ENCODE results near the gene CSF1.
A peak's percentile ranks its signal among the peaks of the same experiment; 100 is the strongest.

The CSF1 gene

DNA sequence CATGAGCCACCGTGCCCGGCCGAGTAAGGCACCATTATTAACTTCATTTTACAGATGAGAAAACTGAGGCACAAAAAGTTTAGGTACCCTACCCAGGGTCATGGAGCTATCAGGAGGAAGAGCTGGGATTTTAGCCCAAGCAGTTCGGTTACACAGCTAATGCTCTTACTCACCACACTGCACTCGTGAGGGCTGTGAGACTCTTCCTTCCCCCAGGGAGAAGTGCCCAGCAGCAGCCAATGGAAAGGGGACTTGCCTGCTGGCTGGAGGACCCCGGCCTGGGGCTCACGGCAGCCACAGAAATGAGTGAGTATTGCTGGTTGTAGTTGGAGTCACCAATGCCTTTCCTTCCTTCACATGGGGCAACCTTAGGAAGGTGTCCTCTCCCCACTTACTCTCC, 5.2 kb upstream of the CSF1 start:
- no peak for DNase-seq (ENCODE audit: extremely low spot score)
- CTCF ChIA-PET: no interaction called here
- TF ChIP-seq BHLHE40 (IDR thresholded peaks at IDR 0.05; ENCODE audit: borderline replicate concordance) (no peak), L3MBTL2 (conservative IDR thresholded peaks at IDR 0.05) (no peak), SP1 (IDR thresholded peaks at IDR 0.05) (no peak)
- POLR2A ChIA-PET: no interaction called here

DNA sequence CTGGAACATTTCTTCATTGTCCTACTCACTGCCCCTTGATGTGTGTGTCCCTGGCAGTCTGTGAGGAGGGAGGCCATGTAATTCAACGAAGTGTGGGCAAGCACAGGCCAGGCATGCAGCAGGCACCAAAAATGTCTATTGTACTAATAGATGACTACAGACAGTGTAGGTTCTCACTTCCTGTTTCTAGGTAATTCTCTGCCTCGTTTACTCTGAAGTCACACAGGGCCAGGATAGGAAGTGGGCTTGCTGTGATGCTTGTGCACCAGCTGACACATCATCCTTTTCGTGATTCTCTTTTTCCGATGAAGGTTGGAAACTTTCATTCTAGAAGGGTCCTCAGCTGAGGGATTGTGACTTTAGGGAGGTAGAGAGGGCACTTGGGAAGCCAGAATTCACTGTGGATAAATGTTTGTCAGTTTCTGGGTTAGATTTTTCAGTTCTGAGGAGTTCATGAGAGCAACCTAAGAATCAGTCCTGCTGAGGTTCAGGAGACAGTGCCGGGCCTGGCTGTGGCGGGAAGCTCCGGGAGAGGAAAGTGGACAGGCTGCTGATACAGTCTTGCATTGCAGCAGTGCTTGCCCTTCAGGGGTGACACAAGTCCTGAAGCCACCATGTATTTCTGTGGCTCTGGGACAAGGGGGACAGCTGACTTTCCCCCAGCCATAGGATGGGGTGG, 4.3 kb upstream of the CSF1 start:
- ChIA-PET CTCF (no interaction called here), POLR2A (no interaction called here)
- no peak for DNase-seq (ENCODE audit: extremely low spot score)
- TF ChIP-seq BHLHE40 (IDR thresholded peaks at IDR 0.05; ENCODE audit: borderline replicate concordance): no peak
- no peak for TF ChIP-seq LEF1 (IDR thresholded peaks at IDR 0.05; ENCODE audit: borderline replicate concordance)
- TF ChIP-seq FOXK2 (IDR thresholded peaks at IDR 0.05): no peak
- TF ChIP-seq TARDBP (IDR thresholded peaks at IDR 0.05): no peak
- TF ChIP-seq, protein P1, sequence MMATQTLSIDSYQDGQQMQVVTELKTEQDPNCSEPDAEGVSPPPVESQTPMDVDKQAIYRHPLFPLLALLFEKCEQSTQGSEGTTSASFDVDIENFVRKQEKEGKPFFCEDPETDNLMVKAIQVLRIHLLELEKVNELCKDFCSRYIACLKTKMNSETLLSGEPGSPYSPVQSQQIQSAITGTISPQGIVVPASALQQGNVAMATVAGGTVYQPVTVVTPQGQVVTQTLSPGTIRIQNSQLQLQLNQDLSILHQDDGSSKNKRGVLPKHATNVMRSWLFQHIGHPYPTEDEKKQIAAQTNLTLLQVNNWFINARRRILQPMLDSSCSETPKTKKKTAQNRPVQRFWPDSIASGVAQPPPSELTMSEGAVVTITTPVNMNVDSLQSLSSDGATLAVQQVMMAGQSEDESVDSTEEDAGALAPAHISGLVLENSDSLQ (IDR thresholded peaks at IDR 0.05): no peak
- no peak for TF ChIP-seq NFRKB (IDR thresholded peaks at IDR 0.05)

DNA sequence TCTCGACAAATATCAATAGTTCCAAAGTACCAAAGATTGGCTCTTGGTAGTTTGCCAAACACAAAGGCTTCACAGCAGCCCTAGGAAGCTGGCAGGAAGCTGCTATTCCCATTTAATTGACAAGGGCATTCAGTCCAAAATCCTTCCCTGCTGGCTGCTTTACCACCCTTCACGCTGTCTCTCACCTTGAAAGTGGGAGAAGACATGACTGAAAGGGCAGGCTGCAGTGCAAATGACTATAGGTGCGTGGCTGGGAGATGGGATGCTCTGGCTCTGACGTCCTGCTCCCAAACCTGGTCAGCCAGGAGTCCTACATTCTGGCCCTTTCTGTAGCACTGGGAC, 3.8 kb upstream of the CSF1 start:
- ChIA-PET CTCF (interaction anchor here (1.2 kb wide), 1 partner anchor 16 kb away, joined by 3 read pairs; no protein-coding TSS in a partner anchor), POLR2A (no interaction called here)
- TF ChIP-seq ELF4 (IDR thresholded peaks at IDR 0.05) (no peak), ARNT (IDR thresholded peaks at IDR 0.05) (no peak), ZNF384 (IDR thresholded peaks at IDR 0.05) (no peak), HDGF (IDR thresholded peaks at IDR 0.05; ENCODE audit: borderline replicate concordance) (no peak), SUZ12 (IDR thresholded peaks at IDR 0.05) (no peak), NFRKB (IDR thresholded peaks at IDR 0.05) (no peak)
- TF ChIP-seq, protein P1 (IDR thresholded peaks at IDR 0.05): no peak
- DNase-seq (ENCODE audit: extremely low spot score): no peak

DNA sequence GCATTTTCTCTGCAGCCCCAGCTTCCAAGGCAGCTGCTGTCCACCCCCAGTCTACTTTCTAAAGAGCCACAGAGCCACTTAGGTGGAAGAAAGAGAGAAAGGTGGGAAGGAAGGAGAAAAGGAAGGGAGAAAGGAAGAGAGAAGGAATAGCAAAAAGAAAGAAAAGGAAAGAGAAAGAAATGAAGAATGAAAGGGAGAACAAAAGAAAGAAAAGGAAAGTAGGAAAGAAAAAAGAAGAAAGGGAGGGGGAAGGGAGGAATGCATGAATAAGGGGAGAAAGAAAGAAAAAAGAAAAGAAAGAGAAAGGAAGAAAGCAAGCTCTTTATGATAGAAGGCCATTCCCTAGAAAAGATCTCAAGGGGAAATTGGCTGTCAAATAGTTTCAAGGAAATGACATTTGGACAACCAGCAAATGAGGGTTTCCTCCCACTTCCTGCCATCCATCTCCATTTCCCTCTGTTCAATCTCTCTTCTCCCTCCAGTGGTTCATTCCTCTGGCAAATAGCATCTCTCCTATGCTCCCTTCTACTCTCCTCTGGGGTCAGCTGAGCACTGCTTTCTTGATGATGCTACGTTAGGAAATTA, 3.4 kb upstream of the CSF1 start:
- ChIA-PET POLR2A (no interaction called here), CTCF (interaction anchor here (1.2 kb wide), 2 partner anchors 16 to 122 kb away, joined by 3 read pairs; no protein-coding TSS in a partner anchor)
- DNase-seq (ENCODE audit: extremely low spot score): no peak
- TF ChIP-seq ELF4 (IDR thresholded peaks at IDR 0.05) (no peak), HDGF (IDR thresholded peaks at IDR 0.05; ENCODE audit: borderline replicate concordance) (no peak)

DNA sequence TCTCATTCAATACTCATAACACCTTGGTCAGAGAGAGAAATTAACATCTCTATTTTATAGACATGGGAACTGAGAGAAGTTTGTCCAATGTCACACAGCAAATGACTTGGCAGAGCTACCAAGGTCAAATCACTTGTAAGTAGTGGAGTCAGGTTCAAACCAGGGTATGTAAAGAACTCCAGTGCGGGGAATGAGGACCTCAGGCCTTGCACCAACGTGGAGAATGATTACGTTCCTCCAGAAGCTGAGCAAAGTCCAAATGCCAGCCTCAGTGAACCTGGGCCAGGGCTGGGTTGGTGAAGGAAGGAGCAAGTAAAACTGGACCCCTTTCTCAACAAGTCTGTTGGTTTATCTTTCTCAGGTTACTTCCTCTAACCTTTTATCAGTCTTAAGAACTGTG, 1.8 kb upstream of the CSF1 start:
- DNase-seq (ENCODE audit: extremely low spot score): no peak
- POLR2A ChIA-PET: no interaction called here
- TF ChIP-seq SP1 (IDR thresholded peaks at IDR 0.05): no peak
- CTCF ChIA-PET: no interaction called here

DNA sequence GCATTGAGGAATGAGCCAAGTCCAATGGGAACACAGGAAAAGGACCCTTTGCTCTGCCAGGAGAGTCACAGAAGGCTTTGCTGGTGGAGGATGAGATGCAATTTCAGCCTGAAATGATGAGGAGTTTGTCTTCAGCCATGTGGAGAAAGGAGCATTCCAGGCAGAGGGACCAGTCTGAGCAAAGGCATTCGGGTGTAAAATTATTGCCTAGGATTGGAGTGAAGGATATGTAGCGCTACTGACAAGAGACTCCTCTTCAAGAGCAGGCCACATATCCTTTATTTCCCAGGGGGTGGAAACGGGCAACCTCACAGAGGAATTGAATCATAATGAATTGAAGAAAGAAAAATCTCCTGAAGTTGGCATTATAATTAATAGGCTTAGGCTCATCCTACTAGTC, 1.1 kb upstream of the CSF1 start:
- TF ChIP-seq FOXK2 (IDR thresholded peaks at IDR 0.05): no peak
- TF ChIP-seq SP1 (IDR thresholded peaks at IDR 0.05): no peak
- TF ChIP-seq TARDBP (IDR thresholded peaks at IDR 0.05): no peak
- TF ChIP-seq LEF1 (IDR thresholded peaks at IDR 0.05; ENCODE audit: borderline replicate concordance): no peak
- no peak for TF ChIP-seq HDGF (IDR thresholded peaks at IDR 0.05; ENCODE audit: borderline replicate concordance)
- no peak for TF ChIP-seq ELF4 (IDR thresholded peaks at IDR 0.05)
- TF ChIP-seq CTBP1 (IDR thresholded peaks at IDR 0.05; ENCODE audit: borderline replicate concordance): no peak
- no peak for TF ChIP-seq SUZ12 (IDR thresholded peaks at IDR 0.05)
- TF ChIP-seq ARNT (IDR thresholded peaks at IDR 0.05): no peak
- TF ChIP-seq, protein P1 (IDR thresholded peaks at IDR 0.05): no peak
- no peak for TF ChIP-seq BHLHE40 (IDR thresholded peaks at IDR 0.05; ENCODE audit: borderline replicate concordance)
- TF ChIP-seq NFRKB (IDR thresholded peaks at IDR 0.05): no peak
- no peak for TF ChIP-seq L3MBTL2 (conservative IDR thresholded peaks at IDR 0.05)
- POLR2A ChIA-PET: interaction anchor here (1.5 kb wide), 1 partner anchor 14 kb away, joined by 3 read pairs; no protein-coding TSS in a partner anchor
- DNase-seq (ENCODE audit: extremely low spot score): no peak
- CTCF ChIA-PET: interaction anchor here (0.7 kb wide), 1 partner anchor 26 kb away, joined by 4 read pairs; no protein-coding TSS in a partner anchor

DNA sequence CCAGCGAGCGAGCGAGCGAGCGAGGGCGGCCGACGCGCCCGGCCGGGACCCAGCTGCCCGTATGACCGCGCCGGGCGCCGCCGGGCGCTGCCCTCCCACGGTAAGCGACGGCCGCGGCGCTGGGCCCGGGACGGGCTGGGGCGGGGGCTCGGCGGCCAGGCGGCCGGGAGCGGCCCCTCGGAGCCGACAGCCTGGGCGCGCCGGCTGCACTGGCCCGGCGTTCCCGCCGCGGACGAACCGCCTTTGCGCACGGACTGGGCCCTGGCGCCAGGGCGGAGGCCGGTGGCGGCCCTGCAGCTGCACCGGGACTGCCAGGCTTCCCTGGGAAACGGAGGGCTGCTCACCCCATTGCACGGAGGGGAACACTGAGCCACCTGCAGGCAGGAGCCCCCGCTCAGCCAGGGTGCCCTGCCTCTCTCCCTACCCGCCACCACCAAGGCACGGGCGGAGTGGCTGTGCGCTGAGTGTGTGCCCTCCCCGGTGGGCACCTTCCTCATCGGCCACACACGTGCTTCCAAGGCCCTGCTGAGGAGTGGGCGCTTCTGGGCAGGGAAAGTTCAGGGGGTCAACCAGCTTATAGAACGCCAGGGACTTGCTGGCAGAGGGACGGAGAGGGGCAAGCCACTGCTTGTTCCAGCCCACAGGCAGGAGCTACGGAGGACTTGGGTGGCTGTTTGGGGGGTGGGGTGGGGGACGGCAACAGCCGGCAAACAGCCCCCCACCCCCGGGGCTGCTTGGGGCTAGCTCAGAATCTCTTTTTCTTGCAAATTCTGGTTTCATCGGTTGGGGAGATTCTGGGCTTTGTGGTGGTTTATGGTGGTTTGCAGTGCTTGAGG, 532 bp downstream of the CSF1 start:
- POLR2A ChIA-PET: interaction anchor here (0.9 to 1.5 kb wide), 3 partner anchors 15 to 73 kb away, joined by 3 read pairs; partner anchors contain the start of gene AHCYL1
- CTCF ChIA-PET: interaction anchor here (1.0 kb wide), 1 partner anchor 12 kb away, joined by 3 read pairs; no protein-coding TSS in a partner anchor
- TF ChIP-seq BHLHE40 (IDR thresholded peaks at IDR 0.05; ENCODE audit: borderline replicate concordance): no peak
- 0 out of 2 replicates have a peak, but pooled peaks have one; percentile 38 for TF ChIP-seq ARNT (IDR thresholded peaks at IDR 0.05)
- TF ChIP-seq TARDBP (IDR thresholded peaks at IDR 0.05): no peak
- 0 out of 2 replicates have a peak, but pooled peaks have one; percentile 48 for TF ChIP-seq HDGF (IDR thresholded peaks at IDR 0.05; ENCODE audit: borderline replicate concordance)
- TF ChIP-seq ELF4 (IDR thresholded peaks at IDR 0.05): no peak
- TF ChIP-seq FOXM1 (IDR thresholded peaks at IDR 0.05; ENCODE audit: borderline replicate concordance): peak; percentile 39; the same call in 1 of the 2 replicates
- no peak for TF ChIP-seq FOXA1 (IDR thresholded peaks at IDR 0.05)
- TF ChIP-seq, protein P1 (IDR thresholded peaks at IDR 0.05): no peak
- TF ChIP-seq SP1 (IDR thresholded peaks at IDR 0.05): no peak
- TF ChIP-seq ZNF384 (IDR thresholded peaks at IDR 0.05): no peak
- TF ChIP-seq LEF1 (IDR thresholded peaks at IDR 0.05; ENCODE audit: borderline replicate concordance): no peak
- no peak for TF ChIP-seq L3MBTL2 (conservative IDR thresholded peaks at IDR 0.05)
- no peak for TF ChIP-seq SUZ12 (IDR thresholded peaks at IDR 0.05)
- no peak for TF ChIP-seq CTBP1 (IDR thresholded peaks at IDR 0.05; ENCODE audit: borderline replicate concordance)
- no peak for TF ChIP-seq FOXK2 (IDR thresholded peaks at IDR 0.05)
- peak; percentile 68 for DNase-seq (ENCODE audit: extremely low spot score)
